GM19099 (cell line): ENCODE measurements around the gene CFAP74.

ENCODE experiments used
- POLR2A ChIP-seq: IDR thresholded peaks from 3 replicates; pipeline ENCODE4 v1.6.1; 2011; ENCODE audit warnings: low read depth; ENCODE audit not compliant: insufficient read length; ENCODE audit errors: extremely low read depth

CFAP74 gene

GRCh38 chr1:1987142-1987510 is 16.5 kb downstream of the CFAP74 start:
- TF ChIP-seq POLR2A, result no peak

- TF ChIP-seq POLR2A, result no peak
These were observed 17.0 kb downstream of the CFAP74 start for GRCh38 chr1:1986451-1987141.

GRCh38 chr1:1985375-1986050 is 18.1 kb downstream of the CFAP74 start:
- TF ChIP-seq POLR2A, result no peak

- TF ChIP-seq POLR2A, result no peak
These were observed 19.0 kb downstream of the CFAP74 start for GRCh38 chr1:1984560-1985070.

- no peak for TF ChIP-seq POLR2A
These were observed 21.0 kb downstream of the CFAP74 start for GRCh38 chr1:1982379-1983232.

- no peak for TF ChIP-seq POLR2A
These were observed 22.5 kb downstream of the CFAP74 start for GRCh38 chr1:1981142-1981500.

GRCh38 chr1:1980467-1981141 is 23.0 kb downstream of the CFAP74 start:
- TF ChIP-seq POLR2A, result no peak

GRCh38 chr1:1979482-1980165 is 24.0 kb downstream of the CFAP74 start:
- TF ChIP-seq POLR2A, result no peak

- TF ChIP-seq POLR2A, result no peak
These were observed 25.5 kb downstream of the CFAP74 start for GRCh38 chr1:1978108-1978507.

- no peak for TF ChIP-seq POLR2A
These were observed 27.6 kb downstream of the CFAP74 start for GRCh38 chr1:1976031-1976430.

- no peak for TF ChIP-seq POLR2A
These were observed 28.1 kb downstream of the CFAP74 start for GRCh38 chr1:1975535-1975934.

GRCh38 chr1:1974834-1975233 is 28.8 kb downstream of the CFAP74 start:
- TF ChIP-seq POLR2A, result no peak

- TF ChIP-seq POLR2A, result no peak
These were observed 29.6 kb downstream of the CFAP74 start for GRCh38 chr1:1973716-1974642.
